GM18870 (cell line): ENCODE data around the gene MPPE1.

Experiments
- ATAC-seq: cut with Tn5 transposase; IDR thresholded peaks from one replicate; pipeline ENCODE4 v1.9.1; 2021; ENCODE audit warnings: moderate library complexity; ENCODE audit not compliant: unreplicated experiment

Gene MPPE1

DNA sequence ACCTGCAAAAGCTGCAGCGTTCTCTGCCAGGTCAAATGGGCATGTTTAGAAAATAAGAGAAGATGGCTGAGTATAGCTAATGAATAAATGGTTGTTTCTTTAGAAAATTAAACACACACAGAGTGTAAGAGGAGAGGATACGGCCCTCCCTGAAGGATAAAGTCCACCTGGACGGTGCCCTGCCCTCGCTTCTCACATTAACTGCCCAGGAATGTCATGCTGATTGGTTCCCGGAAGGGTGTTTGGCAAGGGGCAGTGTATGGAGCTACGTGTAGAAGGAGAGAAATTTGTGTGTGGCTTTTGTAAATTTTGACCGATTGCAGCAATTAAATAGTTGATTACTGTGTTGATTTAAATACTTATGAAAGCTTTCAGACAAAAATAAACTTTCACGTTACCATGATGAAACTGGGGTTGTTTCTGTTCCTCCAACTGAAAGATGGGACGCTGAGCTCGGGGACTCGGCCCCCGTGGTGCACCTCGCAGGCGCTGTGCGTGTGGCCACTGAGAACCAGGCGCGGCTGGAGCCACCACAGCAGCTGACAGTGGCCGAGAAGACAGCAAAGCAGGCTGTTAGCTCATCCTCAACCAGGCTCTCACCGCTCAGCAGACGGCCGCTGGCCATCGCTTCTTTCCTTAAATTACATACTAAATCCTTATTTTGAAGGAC is 22.7 kb downstream of the MPPE1 start:
- no peak for ATAC-seq

GRCh38 chr18:11884396-11885030 is 23.6 kb downstream of the MPPE1 start:
- ATAC-seq = no peak

- ATAC-seq = no peak
Observed at GRCh38 chr18:11883153-11883552, 25.0 kb downstream of the MPPE1 start.

DNA sequence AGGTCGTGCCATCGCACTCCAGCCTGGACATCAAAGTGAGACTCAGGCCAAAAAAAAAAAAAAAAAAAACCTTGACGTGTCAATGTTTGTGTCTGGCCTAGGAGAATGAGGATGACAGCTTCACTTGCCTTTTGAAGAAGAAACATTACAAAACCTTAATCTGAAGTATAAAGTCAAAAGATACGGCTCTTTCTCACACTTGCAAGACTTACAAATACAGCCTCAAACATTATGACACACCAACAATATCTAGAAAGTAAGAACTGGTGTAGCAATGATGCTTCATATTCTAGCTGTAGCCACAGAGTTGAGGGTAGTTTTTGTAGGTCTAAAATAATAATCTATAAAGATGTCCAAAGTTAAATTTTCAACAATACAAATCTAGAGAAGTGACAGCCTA is 25.5 kb downstream of the MPPE1 start:
- ATAC-seq = no peak

DNA sequence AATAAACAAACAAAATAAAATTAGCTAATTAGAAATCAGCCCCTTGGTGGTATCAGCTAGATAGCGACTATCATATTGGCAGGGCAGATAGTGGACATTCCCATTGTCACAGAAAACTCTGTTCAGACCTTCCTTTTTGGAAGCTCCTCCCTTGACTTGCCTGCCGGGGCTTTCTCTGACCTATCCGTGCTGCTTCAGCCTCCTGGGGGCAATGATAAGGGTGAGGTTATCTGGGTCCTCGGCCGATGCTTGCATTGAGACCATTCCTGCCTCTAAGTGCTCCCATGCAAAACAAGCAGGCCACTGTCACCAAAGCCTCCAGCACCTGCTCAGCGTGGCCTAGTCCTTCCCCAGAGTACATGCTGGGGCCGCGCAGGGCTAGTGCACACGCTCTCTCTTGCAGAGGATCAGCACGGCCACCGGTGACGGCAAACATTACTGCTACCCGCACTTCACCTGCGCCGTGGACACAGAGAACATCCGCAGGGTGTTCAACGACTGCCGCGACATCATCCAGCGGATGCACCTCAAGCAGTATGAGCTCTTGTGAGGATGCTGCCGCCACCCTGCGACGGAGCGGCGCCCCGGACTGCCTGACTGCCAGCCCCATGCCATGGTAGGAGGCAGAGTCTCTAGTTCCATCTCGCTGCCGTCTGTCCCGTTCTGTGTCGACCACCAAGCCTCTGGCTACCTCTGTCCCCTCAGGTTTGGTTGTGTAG is 27.4 kb downstream of the MPPE1 start:
- ATAC-seq = no peak

- no peak for ATAC-seq
Observed at GRCh38 chr18:11877497-11878135, 30.5 kb downstream of the MPPE1 start.

- ATAC-seq = no peak
Observed at GRCh38 chr18:11874676-11875075, 33.4 kb downstream of the MPPE1 start.

DNA sequence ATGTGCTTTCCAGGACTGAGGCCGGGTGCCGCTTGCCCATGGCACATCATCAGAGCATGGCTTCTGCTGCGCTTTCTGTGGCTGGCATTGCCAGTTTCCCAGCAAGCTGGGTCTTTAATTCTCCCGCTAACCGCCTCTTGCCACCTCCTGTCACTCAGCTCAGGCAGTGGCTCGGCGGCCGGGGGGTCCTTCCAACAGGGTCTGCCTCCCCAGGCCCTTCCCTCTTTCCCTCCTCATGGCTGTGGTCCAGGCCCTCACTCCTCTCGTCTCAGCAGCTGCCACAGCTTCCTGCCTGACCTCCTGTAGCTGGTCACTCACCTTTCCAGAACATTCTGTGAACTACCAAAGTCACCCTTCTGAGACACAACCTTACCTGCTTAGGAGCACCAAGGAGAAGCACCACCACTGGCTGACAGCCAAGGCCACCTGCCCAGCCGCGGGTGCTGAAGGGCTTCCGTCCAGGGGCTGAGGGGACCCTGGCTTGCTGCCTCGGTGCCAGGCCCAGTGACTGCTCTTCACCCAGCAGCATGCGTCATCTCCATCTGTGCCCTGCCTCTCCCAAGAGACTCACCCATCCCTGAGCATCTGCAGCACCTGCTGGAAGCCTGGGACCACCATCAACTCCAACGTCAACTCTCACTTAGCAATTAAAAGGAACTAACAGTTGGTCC is 34.3 kb downstream of the MPPE1 start:
- ATAC-seq = no peak

DNA sequence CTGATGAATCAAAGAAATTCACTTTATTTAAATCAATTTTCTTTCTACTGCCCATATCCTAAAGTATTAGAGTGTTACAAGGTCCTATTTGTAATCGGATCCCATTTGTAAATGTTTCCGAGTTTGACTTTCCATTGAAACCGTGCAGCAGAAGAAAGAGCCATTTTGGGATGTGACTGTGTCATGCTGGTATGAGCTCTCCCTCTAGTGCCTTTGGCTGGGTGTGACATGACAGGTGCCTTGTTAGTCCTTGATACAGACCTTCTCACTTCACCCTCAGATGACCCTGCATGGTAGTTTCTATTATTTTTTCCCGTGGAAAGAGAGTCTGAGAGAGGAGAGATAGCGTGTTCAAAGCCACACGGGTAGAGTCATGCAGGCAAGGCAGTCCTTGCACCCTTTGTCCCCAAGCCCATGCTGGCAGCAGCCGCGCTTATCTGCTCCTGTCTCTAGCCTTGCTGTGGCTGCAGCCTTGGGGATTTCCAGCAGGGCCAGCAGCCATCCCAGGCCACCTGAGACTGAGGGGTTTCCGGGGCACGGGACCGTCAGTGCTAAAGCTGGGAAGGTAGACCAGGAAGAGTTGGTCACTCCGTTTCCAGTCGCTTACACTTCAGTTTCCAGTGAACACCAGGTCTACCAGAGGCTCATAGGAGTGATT is 35.5 kb downstream of the MPPE1 start:
- ATAC-seq = no peak

GRCh38 chr18:11871501-11871900 is 36.6 kb downstream of the MPPE1 start:
- ATAC-seq = no peak

- no peak for ATAC-seq
Observed at GRCh38 chr18:11868230-11868629, 39.9 kb downstream of the MPPE1 start.

DNA sequence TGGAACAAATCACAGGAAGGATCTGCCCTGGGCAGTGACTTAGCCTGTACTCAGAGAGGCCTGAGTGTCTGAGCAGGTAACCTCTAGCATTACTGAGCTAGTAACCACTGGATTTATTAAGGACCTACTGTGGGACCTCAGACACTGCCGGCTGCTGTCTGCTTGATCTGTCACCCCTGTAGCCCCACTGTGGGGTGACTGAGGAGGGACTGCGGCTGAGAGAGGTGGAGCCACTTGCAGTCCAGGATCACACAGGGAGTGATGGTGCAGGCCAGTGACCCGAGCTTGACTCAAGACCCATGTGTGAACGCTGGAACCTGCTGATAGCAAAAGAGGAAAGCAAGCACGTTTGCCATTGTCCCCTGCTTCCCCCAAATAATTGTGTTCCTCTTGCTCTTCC is 41.4 kb downstream of the MPPE1 start:
- ATAC-seq = no peak

DNA sequence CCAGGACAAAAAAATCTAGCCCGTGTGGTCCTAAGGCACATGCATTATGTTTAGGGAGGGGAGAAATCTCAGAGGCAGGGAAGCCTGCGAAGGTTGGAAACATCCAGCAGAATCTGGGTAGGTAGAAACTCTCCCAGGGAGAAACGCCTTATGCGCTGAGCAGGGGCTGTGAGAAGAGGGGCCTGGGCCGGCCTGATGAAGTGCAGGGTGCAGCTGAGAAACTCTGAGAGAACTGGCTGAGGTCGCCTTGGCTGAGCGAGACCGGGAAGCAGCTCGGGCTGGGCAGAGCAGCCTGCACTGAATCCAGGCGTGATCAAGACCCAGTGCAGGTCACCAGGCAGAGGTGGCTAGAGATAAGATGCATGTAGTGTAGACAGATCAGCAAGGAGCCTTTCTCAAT is 41.8 kb downstream of the MPPE1 start:
- ATAC-seq = no peak

- ATAC-seq = no peak
Observed at GRCh38 chr18:11865071-11865470, 43.0 kb downstream of the MPPE1 start.

GRCh38 chr18:11864471-11864870 is 43.6 kb downstream of the MPPE1 start:
- no peak for ATAC-seq

GRCh38 chr18:11862468-11863137 is 45.5 kb downstream of the MPPE1 start:
- ATAC-seq = no peak

GRCh38 chr18:11861583-11862288 is 46.4 kb downstream of the MPPE1 start:
- no peak for ATAC-seq

GRCh38 chr18:11860594-11861450 is 47.3 kb downstream of the MPPE1 start:
- ATAC-seq = no peak
